Ishikawa (cell line): ENCODE results near the gene SIM2.

Experiments
- CEBPB ChIP-seq: IDR thresholded peaks from 2 replicates; pipeline ENCODE4 v1.6.1; 2012
- CREB1 ChIP-seq: IDR thresholded peaks from 2 replicates; pipeline ENCODE4 v1.6.1; 2012; ENCODE audit warnings: low read depth
- EGR1 ChIP-seq: IDR thresholded peaks from 2 replicates; pipeline ENCODE4 v1.6.1; 2012
- FOXM1 ChIP-seq: IDR thresholded peaks from 2 replicates; pipeline ENCODE4 v1.6.1; 2012; ENCODE audit warnings: low read depth, borderline replicate concordance
- NFIC ChIP-seq: IDR thresholded peaks from 2 replicates; pipeline ENCODE4 v1.6.1; 2012
- RAD21 ChIP-seq: IDR thresholded peaks from 2 replicates; pipeline ENCODE4 v1.6.1; 2012; ENCODE audit warnings: low read depth
- REST ChIP-seq: IDR thresholded peaks from 2 replicates; pipeline ENCODE4 v1.6.1; 2012; ENCODE audit warnings: low read depth, mild to moderate bottlenecking
- TAF1 ChIP-seq: IDR thresholded peaks from 2 replicates; pipeline ENCODE4 v1.6.1; 2012; ENCODE audit warnings: low read depth, mild to moderate bottlenecking
- USF1 ChIP-seq: IDR thresholded peaks from 2 replicates; pipeline ENCODE4 v1.6.1; 2012

GRCh38 chr21:36691555-36692041, 7.3 kb upstream of the SIM2 start:
- TF ChIP-seq CREB1 (no peak), REST (no peak), FOXM1 (no peak), RAD21 (no peak), CEBPB (no peak), TAF1 (no peak), NFIC (no peak), EGR1 (no peak), USF1 (no peak)
